Panc1 (cell line): ENCODE measurements around the gene ZNF644. TPM values are rescaled to one million over a fixed set of nuclear protein-coding genes. Genes with fewer than 3 reads are reported as not detected.
"Not testable (repeated sequence)": the region's sequence is repeated elsewhere in the genome, so short reads cannot be mapped to it uniquely, and the experiment has no call there.

Experiments used
- ATAC-seq: fragments of 200-7000 bp; cut with Tn5 transposase; 2 replicates; pipeline ENCODE4 v1.9.1; 2020; ENCODE audit warnings: mild to moderate bottlenecking, moderate library complexity
- BruUV-seq: library from RNA; stranded (reverse); fragments of 400-500 nt; replicated peaks from 2 replicates; lab custom pipeline; 2021; lab: Mats Ljungman, UMichigan
- CTCF ChIA-PET: fragments of 300-600 bp; sonication (Branson Sonifier 250); formaldehyde crosslinking; loops from one replicate; lab custom pipeline; 2022; ENCODE audit warnings: antibody characterized with exemption; lab: Charles Lee
- POLR2A ChIA-PET: fragments of 300-600 bp; sonication (Branson Sonifier 250); formaldehyde crosslinking; loops from one replicate; lab custom pipeline; 2022; ENCODE audit warnings: antibody characterized with exemption; lab: Charles Lee
- DNase-seq: peaks from one replicate; pipeline ENCODE4 v3.0.0-alpha.2; 2010; ENCODE audit warnings: low read depth, low spot score
- H3K27ac ChIP-seq: 2 replicates; pipeline ENCODE4 v1.5.1; 2011; ENCODE audit warnings: mild to moderate bottlenecking, low read length, inconsistent platforms
- H3K27me3 ChIP-seq: fragments of 200-500 bp; sonication (Bioruptor generic); 2 replicates; pipeline ENCODE4 v1.6.0; 2014; ENCODE audit warnings: low read length, inconsistent platforms; ENCODE audit not compliant: control insufficient read depth, insufficient read depth
- H3K36me3 ChIP-seq: fragments of 200-500 bp; sonication (Bioruptor generic); 2 replicates; pipeline ENCODE4 v1.5.1; 2014; ENCODE audit warnings: inconsistent platforms, mild to moderate bottlenecking, low read length, moderate library complexity; ENCODE audit not compliant: control insufficient read depth, insufficient read depth
- H3K4me1 ChIP-seq: 2 replicates; pipeline ENCODE4 v1.5.1; 2011; ENCODE audit warnings: inconsistent platforms, mild to moderate bottlenecking, low read length, moderate library complexity; ENCODE audit not compliant: control insufficient read depth, insufficient read depth
- H3K4me3 ChIP-seq, 2 experiments: 2 replicates each; pipeline ENCODE4 v1.5.1; 2011 to 2012; ENCODE audit warnings: low read depth in 2 of 2, low read length in 2 of 2, mild to moderate bottlenecking in 2 of 2, inconsistent platforms in 1 of 2, moderate library complexity in 1 of 2
- H3K9me3 ChIP-seq: fragments of 200-500 bp; sonication (Bioruptor generic); 2 replicates; pipeline ENCODE4 v1.5.1; 2014; ENCODE audit warnings: low read depth, mild to moderate bottlenecking, inconsistent platforms, low read length, moderate library complexity; ENCODE audit not compliant: control insufficient read depth, insufficient read depth
- CTCF ChIP-seq: fragments of 450-650 bp; IDR thresholded peaks from 2 replicates; pipeline ENCODE4 v1.5.1; 2017; ENCODE audit warnings: mild to moderate bottlenecking
- POLR2AphosphoS5 ChIP-seq: IDR thresholded peaks from 2 replicates; pipeline ENCODE4 v1.6.1; 2012; ENCODE audit warnings: mild to moderate bottlenecking, low read depth, low read length, moderate library complexity
- SIN3A ChIP-seq: IDR thresholded peaks from 2 replicates; pipeline ENCODE4 v1.6.1; 2012; ENCODE audit warnings: low read depth, mild to moderate bottlenecking, low read length, moderate library complexity, borderline replicate concordance; ENCODE audit not compliant: insufficient read depth
- TCF7L2 ChIP-seq: IDR thresholded peaks from 2 replicates; pipeline ENCODE4 v1.6.1; 2011; ENCODE audit warnings: mild to moderate bottlenecking, low read depth, low read length, inconsistent platforms
- in situ Hi-C: cut with HindIII; loops from 2 replicates; pipeline ENCODE4 v1.10.0; 2016; ENCODE audit warnings: low sequenced_read_pairs, low pct_unique_long_range_greater_than_20kb
- intact Hi-C: fragments of 100-400 bp; cut with micrococcal nuclease; formaldehyde crosslinking; loops from one replicate; pipeline ENCODE4 v1.10.0; 2022; ENCODE audit not compliant: unreplicated experiment
- total RNA-seq: library from RNA; stranded (reverse); gene quantifications from one replicate; pipeline ENCODE4 v1.2.1, GENCODE V29; 2021; ENCODE audit not compliant: unreplicated experiment
- TF ChIP-seq, protein P1 (sequence below), 2 experiments: IDR thresholded peaks; 2 replicates each; pipeline ENCODE4 v1.6.1; 2011 to 2012; ENCODE audit warnings: low read depth in 2 of 2, control low read depth in 1 of 2, low read length in 1 of 2, mild to moderate bottlenecking in 1 of 2, moderate library complexity in 1 of 2; ENCODE audit not compliant: insufficient read depth in 1 of 2

ZNF644 gene
- total RNA-seq, 1 experiment from 2014 or later, result 74.2 TPM

DNA sequence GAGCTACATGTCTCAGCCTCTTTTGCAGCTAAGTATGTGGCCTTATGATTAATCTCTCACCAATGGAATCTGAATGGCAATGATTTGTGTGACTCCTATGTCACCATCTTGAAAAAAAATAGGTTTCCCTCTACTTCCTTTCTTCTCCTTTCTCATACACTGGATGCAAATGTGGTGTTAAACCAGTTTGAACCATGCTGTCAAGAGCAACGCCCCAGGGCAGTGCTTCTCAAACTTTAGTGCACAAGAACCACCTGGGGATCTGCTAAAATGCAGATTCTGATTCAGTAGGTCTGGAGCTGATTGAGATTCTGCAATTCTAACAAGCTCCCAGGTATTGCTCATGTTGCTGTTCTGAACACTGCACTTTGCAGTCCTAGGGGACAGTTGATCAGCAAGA lies 44.7 kb upstream of the ZNF644 start:
- in situ Hi-C loops (no loop called here), intact Hi-C loops (no loop called here)
- no TSS peak for BruUV-seq
- H3K27me3 ChIP-seq, result no peaks in the 10 kb centered on the region
- H3K27ac ChIP-seq, result no peak overlapping the region
- no peaks in the 10 kb centered on the region for H3K4me1 ChIP-seq
- H3K36me3 ChIP-seq, result no peaks in the 10 kb centered on the region
- DNase-seq (no peak), ATAC-seq (no peak)
- no peaks in the 10 kb centered on the region for H3K9me3 ChIP-seq
- H3K4me3 ChIP-seq, result no peak overlapping the region
- ChIA-PET POLR2A (no interaction called here), CTCF (no interaction called here)
- TF ChIP-seq CTCF (no peak), TCF7L2 (no peak), POLR2AphosphoS5 (no peak), SIN3A (no peak)
- TF ChIP-seq, protein P1, sequence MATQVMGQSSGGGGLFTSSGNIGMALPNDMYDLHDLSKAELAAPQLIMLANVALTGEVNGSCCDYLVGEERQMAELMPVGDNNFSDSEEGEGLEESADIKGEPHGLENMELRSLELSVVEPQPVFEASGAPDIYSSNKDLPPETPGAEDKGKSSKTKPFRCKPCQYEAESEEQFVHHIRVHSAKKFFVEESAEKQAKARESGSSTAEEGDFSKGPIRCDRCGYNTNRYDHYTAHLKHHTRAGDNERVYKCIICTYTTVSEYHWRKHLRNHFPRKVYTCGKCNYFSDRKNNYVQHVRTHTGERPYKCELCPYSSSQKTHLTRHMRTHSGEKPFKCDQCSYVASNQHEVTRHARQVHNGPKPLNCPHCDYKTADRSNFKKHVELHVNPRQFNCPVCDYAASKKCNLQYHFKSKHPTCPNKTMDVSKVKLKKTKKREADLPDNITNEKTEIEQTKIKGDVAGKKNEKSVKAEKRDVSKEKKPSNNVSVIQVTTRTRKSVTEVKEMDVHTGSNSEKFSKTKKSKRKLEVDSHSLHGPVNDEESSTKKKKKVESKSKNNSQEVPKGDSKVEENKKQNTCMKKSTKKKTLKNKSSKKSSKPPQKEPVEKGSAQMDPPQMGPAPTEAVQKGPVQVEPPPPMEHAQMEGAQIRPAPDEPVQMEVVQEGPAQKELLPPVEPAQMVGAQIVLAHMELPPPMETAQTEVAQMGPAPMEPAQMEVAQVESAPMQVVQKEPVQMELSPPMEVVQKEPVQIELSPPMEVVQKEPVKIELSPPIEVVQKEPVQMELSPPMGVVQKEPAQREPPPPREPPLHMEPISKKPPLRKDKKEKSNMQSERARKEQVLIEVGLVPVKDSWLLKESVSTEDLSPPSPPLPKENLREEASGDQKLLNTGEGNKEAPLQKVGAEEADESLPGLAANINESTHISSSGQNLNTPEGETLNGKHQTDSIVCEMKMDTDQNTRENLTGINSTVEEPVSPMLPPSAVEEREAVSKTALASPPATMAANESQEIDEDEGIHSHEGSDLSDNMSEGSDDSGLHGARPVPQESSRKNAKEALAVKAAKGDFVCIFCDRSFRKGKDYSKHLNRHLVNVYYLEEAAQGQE (IDR thresholded peaks at IDR 0.05; ENCODE audit: insufficient read depth in 1 of 2, low read depth in 2 of 2, low read length in 1 of 2), result no peak

DNA sequence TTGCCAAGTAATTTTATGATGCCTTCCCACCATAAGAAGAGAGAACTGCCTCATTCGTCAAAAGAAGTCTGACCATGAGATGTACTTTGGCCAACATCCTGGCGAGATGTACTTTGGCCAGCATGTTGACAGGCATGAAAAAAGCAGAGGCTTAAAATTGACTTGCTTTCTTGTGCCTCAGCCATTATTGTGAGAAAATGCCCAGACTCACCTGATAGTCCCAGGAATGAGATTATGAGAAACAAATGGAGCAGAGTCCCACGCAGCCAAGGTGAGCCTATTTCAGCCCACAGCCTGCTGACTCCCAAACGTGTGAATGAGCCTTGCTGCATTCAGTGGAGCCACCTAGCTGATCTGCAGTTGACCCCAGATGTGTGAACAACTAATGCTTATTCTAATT lies 43.5 kb upstream of the ZNF644 start:
- TF ChIP-seq TCF7L2 (no peak), CTCF (no peak), SIN3A (no peak), POLR2AphosphoS5 (no peak)
- TF ChIP-seq, protein P1 (IDR thresholded peaks at IDR 0.05; ENCODE audit: insufficient read depth in 1 of 2, low read depth in 2 of 2, low read length in 1 of 2), result no peak

DNA sequence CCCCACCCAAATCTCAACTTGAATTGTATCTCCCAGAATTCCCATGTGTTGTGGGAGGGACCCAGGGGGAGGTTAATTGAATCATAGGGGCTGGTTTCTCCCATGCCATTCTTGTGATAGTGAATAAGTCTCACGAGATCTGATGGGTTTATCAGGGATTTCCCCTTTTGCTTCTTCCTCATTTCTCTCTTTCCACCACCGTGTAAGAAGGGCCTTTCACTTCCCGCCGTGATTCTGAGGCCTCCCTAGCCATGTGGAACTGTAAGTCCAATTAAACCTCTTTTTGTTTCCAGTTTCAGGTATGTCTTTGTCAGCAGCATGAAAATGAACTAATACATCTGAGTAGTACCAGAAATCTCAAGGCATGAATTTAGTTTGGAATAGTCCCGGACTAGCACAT lies 41.6 kb upstream of the ZNF644 start:
- POLR2A ChIA-PET, H3K4me3 ChIP-seq, BruUV-seq, H3K4me1 ChIP-seq, ATAC-seq, in situ Hi-C loops, H3K27ac ChIP-seq, H3K36me3 ChIP-seq, DNase-seq, CTCF ChIA-PET, H3K9me3 ChIP-seq, intact Hi-C loops, H3K27me3 ChIP-seq: not testable (repeated sequence)

More for the DNA sequence above, 43.5 kb upstream of the ZNF644 start:
- Histone ChIP-seq H3K4me1 (no peaks in the 10 kb centered on the region), H3K4me3 (no peak overlapping the region), H3K36me3 (no peaks in the 10 kb centered on the region), H3K27ac (no peak overlapping the region), H3K9me3 (no peaks in the 10 kb centered on the region), H3K27me3 (no peaks in the 10 kb centered on the region)
- ATAC-seq (no peak), DNase-seq (no peak)
- in situ Hi-C loops, result no loop called here
- ChIA-PET POLR2A (no interaction called here), CTCF (no interaction called here)
- no TSS peak for BruUV-seq
- intact Hi-C loops, result no loop called here
